Right lobe of liver (tissue), 6 donors: Measurements from ENCODE around the gene LPO. TPM values are rescaled to one million over a fixed set of nuclear protein-coding genes. Genes with fewer than 3 reads are reported as not detected.

Experiments used
- ATAC-seq, 4 donors: fragments of 200-7000 bp; cut with Tn5 transposase; one replicate each; pipeline ENCODE4 v1.9.1; 2020; ENCODE audit warnings: mild to moderate bottlenecking in 4 of 4, moderate library complexity in 4 of 4
- DNase-seq, 3 donors: peaks; one replicate each; pipeline ENCODE4 v3.0.0-alpha.2; 2020
- H3K27ac ChIP-seq, 3 donors: fragments of 200-600 bp; one replicate each; pipeline ENCODE4 v1.8.0; 2022
- H3K27me3 ChIP-seq, 2 donors: fragments of 200-600 bp; one replicate each; pipeline ENCODE4 v1.8.0; 2022
- H3K36me3 ChIP-seq, 4 donors: fragments of 200-600 bp; sonication (generic) in 1 of 4; one replicate each; pipeline versions ENCODE4 v1.5.1 to v1.8.0; 2017 to 2022; ENCODE audit warnings: control low read depth in 1 of 4
- H3K4me1 ChIP-seq, 4 donors: fragments of 200-600 bp; sonication (generic) in 1 of 4; one replicate each; pipeline versions ENCODE4 v1.5.1 to v1.8.0; 2017 to 2022; ENCODE audit warnings: control low read depth in 1 of 4
- H3K4me3 ChIP-seq, 3 donors: fragments of 200-600 bp; one replicate each; pipeline ENCODE4 v1.8.0; 2022
- H3K9me3 ChIP-seq, 4 donors: fragments of 200-600 bp; sonication (generic) in 1 of 4; one replicate each; pipeline versions ENCODE4 v1.5.1 to v1.8.0; 2017 to 2022; ENCODE audit warnings: control low read depth in 1 of 4
- POLR2A ChIP-seq: fragments of 450-650 bp; IDR thresholded peaks from one replicate; pipeline ENCODE4 v1.6.1; 2017; ENCODE audit warnings: antibody characterized with exemption, mild to moderate bottlenecking
- WGBS: methylation state at CpG from one replicate; pipeline ENCODE4 v1.1.6; 2018; ENCODE audit warnings: low coverage, low lambda C conversion rate; ENCODE audit not compliant: insufficient coverage; ENCODE audit errors: missing lambda C conversion rate; 5-methylcytosine and 5-hydroxymethylcytosine counted together
- intact Hi-C, 2 donors: fragments of 100-400 bp; cut with DNase I; formaldehyde crosslinking; loops; one replicate each; pipeline versions ENCODE4 v1.11.2 to v1.14.1; 2022
- total RNA-seq, 6 experiments: library from RNA; depleted of rRNA in 2 of 6; stranded (reverse); fragments of >200 nt in 2 of 6; fragmentation: NEBNext Ultra II Directional in 3 of 6; extraction: Animal tissue kit (Norgen Biotek cat#: 25700) in 3 of 6; gene quantifications; one replicate each; pipeline versions ENCODE4 v1.1.0 to v1.2.4, GENCODE V29; 2016 to 2023
- TF ChIP-seq, protein P1 (sequence below), 4 donors: fragments of 200-600 bp in 3 of 4; fragments of 450-650 bp in 1 of 4; IDR thresholded peaks; one replicate each; pipeline versions ENCODE4 v1.5.1 to v1.8.0; 2016 to 2022; ENCODE audit warnings: antibody characterized with exemption in 4 of 4, mild to moderate bottlenecking in 2 of 4
- donor health status: DM: no; HTN: yes; CAD: no.
- donor health status: DM: no; HTN: no; CAD: no.
- donor health status: DM: no; HTN: no; CAD: no.
- donor health status: DM: no; HTN: yes; CAD: no.
- donor health status: DM: no; HTN: yes; CAD: no.

The LPO gene
- total RNA-seq, 6 experiments from 2014 or later, result not detected

DNA sequence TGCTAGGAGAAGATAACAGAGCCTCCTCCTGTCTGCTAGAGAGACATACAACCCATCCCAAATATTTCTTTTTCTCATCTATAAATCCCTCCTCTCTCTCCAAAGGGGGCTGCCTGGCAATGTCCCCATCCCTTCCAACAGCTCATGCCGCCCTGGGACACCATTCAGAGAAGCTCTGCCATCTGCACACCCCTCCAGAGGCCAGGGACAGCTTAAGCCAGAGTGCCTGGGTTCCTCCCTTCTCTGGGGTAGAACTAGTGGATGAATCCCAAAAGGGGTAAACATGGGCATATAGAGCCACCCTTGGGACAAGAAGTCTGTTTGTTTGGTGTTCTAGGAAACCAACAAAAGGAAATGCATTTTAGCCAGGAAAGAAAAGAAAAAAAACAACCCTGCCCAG is 2.6 kb upstream of the LPO start:
- intact Hi-C loops, result no loop called here
- DNase-seq, result no peak
- no peak overlapping the region for H3K27ac ChIP-seq
- no peak for TF ChIP-seq POLR2A
- TF ChIP-seq, protein P1, sequence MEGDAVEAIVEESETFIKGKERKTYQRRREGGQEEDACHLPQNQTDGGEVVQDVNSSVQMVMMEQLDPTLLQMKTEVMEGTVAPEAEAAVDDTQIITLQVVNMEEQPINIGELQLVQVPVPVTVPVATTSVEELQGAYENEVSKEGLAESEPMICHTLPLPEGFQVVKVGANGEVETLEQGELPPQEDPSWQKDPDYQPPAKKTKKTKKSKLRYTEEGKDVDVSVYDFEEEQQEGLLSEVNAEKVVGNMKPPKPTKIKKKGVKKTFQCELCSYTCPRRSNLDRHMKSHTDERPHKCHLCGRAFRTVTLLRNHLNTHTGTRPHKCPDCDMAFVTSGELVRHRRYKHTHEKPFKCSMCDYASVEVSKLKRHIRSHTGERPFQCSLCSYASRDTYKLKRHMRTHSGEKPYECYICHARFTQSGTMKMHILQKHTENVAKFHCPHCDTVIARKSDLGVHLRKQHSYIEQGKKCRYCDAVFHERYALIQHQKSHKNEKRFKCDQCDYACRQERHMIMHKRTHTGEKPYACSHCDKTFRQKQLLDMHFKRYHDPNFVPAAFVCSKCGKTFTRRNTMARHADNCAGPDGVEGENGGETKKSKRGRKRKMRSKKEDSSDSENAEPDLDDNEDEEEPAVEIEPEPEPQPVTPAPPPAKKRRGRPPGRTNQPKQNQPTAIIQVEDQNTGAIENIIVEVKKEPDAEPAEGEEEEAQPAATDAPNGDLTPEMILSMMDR (IDR thresholded peaks at IDR 0.05), result no peak
- H3K4me3 ChIP-seq, result no peak overlapping the region
- H3K27me3 ChIP-seq, result no peaks in the 10 kb centered on the region
- H3K36me3 ChIP-seq, result no peaks in the 10 kb centered on the region
- H3K4me1 ChIP-seq, result no peaks in the 10 kb centered on the region
- H3K9me3 ChIP-seq, result no peaks in the 10 kb centered on the region
- 60% methylated on average over 1 of the region's 1 CpG for WGBS
- no peak for ATAC-seq

DNA sequence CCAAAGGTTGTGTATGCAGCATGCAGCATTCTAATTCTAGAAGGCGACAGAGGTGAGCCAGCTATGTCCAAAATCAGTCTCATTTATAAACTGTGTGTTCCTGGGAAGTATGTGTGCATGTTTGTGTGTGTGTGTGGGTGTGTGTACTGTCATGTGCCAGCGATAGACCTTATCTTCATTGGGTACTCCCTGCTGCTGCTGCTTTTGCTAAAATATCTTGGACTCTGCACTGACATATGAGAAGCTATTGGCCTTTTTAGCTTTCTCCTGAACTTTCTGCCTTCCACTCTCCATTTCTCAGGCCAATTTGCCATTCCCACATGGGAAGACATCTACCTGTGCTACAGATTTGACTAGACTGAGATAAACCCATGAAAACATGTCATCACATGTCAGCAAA is 2.0 kb upstream of the LPO start:
- intact Hi-C loops, result no loop called here
- no peaks in the 10 kb centered on the region for H3K27me3 ChIP-seq

DNA sequence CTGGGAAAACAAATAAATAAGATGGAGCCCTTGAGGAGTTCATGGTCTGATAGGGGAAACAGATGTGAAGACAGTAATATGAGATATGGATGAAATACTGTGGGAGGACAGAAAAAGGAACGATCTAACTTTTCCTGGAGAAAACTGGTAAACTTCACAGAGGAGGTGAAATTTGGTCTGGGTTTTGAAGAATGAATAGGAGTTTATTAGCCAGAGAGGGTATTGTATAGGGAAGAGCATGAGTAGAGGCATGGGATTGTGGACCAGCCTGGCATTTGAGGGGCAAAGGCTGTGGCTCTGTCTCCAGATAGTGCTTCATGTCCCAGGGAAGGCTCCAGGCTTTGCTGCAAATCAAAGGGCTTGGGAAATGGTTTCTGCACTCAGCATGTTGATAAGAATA is 1.6 kb downstream of the LPO start:
- Histone ChIP-seq H3K36me3 (no peaks in the 10 kb centered on the region), H3K4me1 (no peaks in the 10 kb centered on the region), H3K9me3 (no peaks in the 10 kb centered on the region), H3K27ac (no peak overlapping the region), H3K4me3 (no peak overlapping the region), H3K27me3 (no peaks in the 10 kb centered on the region)
- no peak for DNase-seq
- 60% methylated on average over 1 of the region's 1 CpG for WGBS
- TF ChIP-seq POLR2A, result no peak
- TF ChIP-seq, protein P1 (IDR thresholded peaks at IDR 0.05), result no peak
- ATAC-seq, result no peak
- intact Hi-C loops, result no loop called here

More for the DNA sequence above, 2.0 kb upstream of the LPO start:
- Histone ChIP-seq H3K36me3 (no peaks in the 10 kb centered on the region), H3K4me3 (no peak overlapping the region), H3K9me3 (no peaks in the 10 kb centered on the region), H3K4me1 (no peaks in the 10 kb centered on the region), H3K27ac (no peak overlapping the region)
- ATAC-seq, result no peak
- 83% methylated on average over 2 of the region's 2 CpGs for WGBS
- DNase-seq, result no peak
- TF ChIP-seq POLR2A, result no peak
- TF ChIP-seq, protein P1 (IDR thresholded peaks at IDR 0.05), result no peak

DNA sequence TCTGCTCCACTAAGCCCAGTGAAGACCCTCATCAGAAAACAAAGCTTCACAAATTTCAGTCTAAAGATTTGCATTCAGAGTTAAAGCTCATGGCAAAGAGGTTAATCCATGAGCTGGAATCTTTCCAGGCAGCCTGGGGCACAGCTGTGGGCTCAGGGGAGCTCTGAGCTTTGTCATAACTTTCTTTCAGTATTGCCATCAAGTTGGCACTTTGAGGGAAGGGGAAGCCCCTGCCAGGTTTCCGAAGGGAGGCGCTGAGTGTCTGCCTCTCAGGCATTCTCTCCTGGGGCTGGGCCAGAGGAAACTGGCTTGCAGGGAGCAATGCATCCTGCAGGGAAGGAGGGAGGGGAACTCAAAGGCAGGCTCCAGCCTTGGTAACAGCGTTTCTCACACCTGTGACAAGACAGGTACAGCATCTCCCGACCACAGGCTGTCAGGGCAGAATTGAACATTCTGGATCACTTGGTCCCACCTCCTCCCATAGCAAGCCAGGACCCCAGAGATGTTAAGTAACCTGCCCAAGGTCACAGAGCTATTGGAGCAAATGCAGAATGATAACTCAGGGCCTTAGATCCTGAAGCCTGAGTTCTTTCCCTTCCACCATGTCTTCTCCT is 3.9 kb downstream of the LPO start:
- ATAC-seq (no peak), DNase-seq (no peak)
- intact Hi-C loops, result no loop called here
- H3K27me3 ChIP-seq, result no peaks in the 10 kb centered on the region
- no peak overlapping the region for H3K27ac ChIP-seq
- WGBS, result 16% methylated on average over 4 of the region's 4 CpGs
- TF ChIP-seq POLR2A, result no peak
- TF ChIP-seq, protein P1 (IDR thresholded peaks at IDR 0.05), result no peak
- no peaks in the 10 kb centered on the region for H3K36me3 ChIP-seq
- no peaks in the 10 kb centered on the region for H3K9me3 ChIP-seq
- no peak overlapping the region for H3K4me3 ChIP-seq
- no peaks in the 10 kb centered on the region for H3K4me1 ChIP-seq

DNA sequence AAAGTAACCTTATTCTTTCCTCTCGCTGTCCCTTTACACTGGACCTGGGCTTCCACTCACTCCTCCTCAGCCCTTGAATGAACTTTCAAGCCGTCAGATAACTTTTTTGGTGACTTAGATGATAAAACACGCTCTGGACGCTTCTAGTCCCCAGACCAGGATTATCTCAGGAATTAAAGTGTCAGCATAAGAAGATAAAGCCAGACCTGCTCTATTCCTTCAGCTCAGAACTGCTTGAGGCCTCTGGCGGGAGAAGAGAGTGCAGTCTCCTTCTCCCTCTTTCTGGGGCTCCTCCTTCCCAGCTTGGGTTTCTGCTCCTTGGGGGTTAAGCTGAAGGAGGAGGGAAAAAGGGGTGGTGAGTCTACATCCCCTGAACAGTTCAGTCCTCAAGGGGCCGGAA is 6.6 kb downstream of the LPO start:
- no peak for TF ChIP-seq POLR2A
- TF ChIP-seq, protein P1 (IDR thresholded peaks at IDR 0.05), result no peak
- intact Hi-C loops, result no loop called here
- H3K27me3 ChIP-seq, result no peaks in the 10 kb centered on the region
- H3K9me3 ChIP-seq, result no peaks in the 10 kb centered on the region
- H3K27ac ChIP-seq, result no peak overlapping the region
- ATAC-seq, result no peak
- peaks cover 0 to 5% (median 1%) of the 10 kb centered on the region in 4 donors for H3K4me1 ChIP-seq
- no peak overlapping the region for H3K4me3 ChIP-seq
- H3K36me3 ChIP-seq, result no peaks in the 10 kb centered on the region
- 69% methylated on average over 5 of the region's 6 CpGs for WGBS
- no peak for DNase-seq
